ENCODE results near the gene KLHL14.
"Not testable (repeated sequence)": the region's sequence is repeated elsewhere in the genome, so short reads cannot be mapped to it uniquely, and the experiment has no call there.

Gene KLHL14

DNA sequence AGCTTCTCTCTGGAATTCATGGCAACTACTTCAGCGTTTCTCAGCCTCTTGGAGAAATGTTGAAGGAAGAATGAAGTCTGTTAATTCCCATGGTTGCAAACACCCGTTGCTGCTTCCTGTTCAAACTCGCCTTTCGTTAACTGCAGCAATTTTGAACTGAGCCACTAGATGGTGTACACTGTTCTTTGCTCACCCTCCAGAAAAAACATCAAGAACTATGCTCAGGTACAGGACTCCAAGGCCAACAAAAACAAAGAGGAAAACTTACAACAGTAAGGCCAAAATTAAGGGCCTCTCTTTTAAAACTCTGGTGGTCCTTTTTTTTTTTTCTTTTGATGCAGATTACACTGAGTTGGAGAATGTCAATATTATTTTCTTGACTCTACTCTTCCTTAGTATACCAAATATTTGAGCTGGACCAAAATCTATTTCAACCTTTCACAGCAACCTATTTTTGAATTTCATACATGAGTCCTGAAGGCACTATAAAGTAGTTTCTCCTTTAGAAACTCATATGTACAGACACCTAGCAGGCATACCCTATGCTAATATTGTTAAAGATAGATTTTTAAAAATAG, 58.2 kb downstream of the KLHL14 start:
- DNase-seq, result peak; percentile 68

DNA sequence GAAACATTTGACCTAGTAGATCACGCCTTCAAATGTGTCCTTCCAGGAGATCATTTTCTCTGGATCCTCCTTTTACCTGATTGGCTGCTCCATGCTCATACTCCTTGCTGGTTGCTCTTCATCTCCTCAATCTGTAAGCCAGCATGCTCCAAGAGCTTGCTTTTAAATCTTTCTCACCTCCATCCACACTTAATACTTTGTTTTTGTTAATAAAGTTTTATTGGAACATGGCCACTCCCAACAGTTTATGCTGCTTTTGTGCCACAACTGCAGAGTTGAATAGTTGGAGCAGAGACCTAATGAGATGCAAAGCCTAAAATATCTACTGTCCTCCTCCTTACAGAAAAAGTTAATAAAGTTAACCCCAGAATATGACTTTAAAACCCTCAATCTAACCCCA, 60.0 kb downstream of the KLHL14 start:
- no peak for DNase-seq

DNA sequence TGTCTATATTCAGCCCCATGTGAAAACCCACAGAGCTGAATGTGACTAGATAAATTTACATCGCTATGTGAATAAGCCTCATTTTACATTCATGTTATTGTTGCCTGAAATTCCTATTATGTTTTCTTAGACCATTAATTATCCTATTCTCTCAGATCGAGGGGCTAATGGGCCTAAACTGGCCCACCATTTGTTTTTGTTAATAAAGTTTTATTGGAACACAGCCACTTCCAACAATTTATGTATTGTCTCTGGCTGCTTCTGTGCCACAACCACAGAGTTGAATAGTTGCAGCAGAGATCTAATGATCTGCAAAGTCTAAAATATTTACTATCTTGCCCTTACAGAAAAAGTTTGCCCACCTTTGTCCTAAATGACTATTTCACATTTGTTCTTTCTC, 61.0 kb downstream of the KLHL14 start:
- no peak for DNase-seq

DNA sequence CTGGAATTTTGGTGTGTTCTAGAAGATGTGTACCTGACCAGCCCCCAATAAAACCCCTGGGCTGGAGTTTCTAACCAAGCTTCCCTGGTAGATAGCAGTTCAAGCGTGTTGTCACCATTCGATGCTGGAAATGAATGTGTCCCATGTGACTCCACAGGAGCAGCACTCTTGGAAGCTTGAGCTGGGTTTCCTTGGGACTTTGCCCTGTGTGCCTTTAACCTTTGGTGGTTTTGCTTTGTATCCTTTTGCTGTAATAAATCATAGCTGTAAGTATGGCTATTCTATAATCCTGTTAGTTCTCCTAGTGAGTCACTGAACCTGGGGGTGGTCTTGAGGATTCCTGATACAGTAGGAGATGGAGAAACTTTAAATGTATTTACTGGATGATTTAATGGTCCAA, 65.2 kb downstream of the KLHL14 start:
- DNase-seq, result peak; percentile 48

DNA sequence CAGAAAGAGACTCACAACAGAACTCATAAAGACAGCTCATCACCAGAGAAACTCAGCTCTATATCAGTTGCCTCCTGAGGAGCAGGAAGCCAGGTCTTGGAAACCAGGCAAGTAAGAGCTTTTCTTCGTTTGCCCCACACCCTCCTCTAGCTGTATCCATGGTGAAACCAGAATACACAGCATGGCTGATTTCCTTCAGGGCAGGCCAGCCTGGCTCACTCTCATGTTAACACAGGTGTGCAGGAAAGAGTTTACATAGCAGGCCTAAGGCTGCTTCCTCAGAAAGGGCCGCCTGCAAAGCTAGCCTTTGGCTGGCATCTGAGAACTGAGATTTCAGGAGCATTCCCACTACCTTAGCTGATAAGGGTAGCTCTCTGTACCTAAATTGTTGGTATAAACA, 65.7 kb downstream of the KLHL14 start:
- DNase-seq, result no peak

DNA sequence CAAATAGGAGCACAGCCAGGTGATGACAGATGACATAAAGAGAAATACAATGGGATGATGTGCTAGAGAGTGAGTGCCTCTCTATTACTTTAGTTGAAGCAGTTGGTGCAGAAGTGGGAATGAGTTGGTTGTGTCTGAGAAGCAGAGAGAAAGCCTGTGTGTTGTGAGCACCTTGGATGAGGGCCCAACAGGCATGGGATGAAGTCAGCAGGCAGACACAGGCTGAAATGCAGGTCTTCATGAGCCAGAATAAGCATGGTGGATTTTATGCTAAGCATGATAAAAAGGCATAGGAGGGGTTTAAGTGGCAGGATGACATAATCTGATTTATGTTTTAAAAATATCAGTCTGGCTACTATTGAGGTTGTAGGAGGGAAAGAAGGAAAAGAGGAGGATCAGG, 71.5 kb downstream of the KLHL14 start:
- no peak for DNase-seq

DNA sequence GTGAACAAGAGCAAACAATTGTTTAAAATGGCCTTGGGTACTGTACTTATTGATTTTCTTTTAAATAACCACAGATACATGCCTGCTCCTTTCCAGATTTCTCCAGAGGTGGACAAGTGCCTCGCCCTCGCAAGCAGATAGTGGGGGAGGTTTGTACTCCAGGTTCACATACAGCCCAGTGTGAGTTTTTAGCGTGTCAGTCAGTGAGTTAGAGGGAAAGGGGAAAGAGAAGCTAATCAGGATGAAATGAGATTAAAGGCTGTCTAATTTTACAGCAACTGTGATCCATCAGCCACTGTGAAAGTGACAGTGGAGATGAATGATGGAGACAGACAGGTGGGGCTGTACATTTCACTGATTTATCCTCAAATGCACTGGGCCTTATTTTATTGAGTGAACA, 74.7 kb downstream of the KLHL14 start:
- DNase-seq, result no peak

DNA sequence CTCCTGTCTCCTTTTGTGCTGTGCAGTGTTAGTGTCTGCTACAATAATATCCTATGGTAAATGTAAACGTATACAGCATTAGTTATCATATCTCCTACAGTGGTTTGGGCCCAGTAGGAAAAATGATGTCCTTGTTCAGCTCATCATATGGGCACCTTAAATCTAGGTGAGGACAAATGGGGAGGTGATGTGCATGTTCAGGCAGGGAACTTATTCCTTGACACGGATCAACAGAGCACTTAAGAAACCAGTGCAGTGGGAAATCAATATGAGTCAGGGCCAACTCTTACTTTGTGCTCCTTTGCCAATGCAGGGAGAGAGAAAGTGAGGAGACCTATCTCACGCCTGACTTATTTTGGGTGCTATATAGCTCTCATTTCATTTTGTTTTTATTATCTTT, 76.4 kb downstream of the KLHL14 start:
- no peak for DNase-seq

DNA sequence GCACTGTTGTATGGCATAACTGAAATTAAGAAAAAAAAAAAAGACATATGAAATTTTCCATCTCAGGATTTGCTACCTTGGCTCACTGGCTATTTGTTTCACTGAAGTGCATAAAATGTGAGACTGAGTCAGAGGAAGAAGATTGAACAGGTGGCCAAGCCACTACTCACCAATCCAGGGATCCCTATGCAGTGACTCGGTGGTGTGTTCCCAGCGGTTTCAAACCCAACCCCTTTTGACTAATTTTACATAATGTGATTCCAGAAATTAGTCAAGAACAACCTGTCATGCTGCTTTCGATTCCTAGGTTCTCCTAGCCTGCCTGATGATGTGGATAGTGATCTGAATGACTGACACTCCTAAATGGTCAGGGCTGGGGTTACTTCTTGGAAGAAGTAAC, 77.3 kb downstream of the KLHL14 start:
- no peak for DNase-seq

DNA sequence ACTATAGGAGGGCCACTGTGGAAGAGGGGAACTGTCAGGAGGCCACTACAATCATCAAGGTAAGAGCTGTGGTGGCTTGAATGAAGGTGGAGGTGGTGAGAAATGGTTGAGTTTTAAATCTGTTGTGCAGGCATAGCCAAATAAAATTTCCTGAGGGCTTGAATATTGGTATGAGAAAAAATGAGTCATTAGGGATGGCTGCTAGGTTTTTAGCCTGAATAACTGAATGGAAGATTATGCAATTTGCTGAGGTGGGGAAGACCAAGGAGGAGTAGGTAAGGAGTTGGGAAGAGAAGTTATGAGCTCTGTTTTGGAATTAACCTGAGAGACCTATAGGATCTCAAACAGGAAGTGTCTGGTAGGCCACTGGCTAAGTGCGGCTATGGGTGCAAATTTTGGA, 84.0 kb downstream of the KLHL14 start:
- DNase-seq, result no peak

DNA sequence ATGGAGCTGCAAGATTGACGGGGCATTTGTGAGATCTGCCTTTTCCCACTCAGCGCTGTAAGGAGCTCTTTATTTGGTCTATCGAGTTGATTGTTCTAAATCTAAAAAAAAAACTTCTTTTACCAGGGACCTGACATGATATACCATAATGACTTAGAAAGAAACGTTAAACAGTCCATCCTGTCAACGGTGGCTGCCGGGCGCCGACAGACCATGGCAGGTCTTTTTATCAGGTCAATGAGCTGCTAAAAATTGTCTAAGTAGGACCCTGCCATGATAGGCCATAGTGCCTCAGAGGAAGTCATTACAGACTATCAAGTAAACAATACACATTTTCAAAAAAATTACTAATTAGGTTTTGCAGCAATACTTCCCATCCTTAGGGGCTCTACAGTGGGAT, 87.9 kb downstream of the KLHL14 start:
- no peak for DNase-seq

DNA sequence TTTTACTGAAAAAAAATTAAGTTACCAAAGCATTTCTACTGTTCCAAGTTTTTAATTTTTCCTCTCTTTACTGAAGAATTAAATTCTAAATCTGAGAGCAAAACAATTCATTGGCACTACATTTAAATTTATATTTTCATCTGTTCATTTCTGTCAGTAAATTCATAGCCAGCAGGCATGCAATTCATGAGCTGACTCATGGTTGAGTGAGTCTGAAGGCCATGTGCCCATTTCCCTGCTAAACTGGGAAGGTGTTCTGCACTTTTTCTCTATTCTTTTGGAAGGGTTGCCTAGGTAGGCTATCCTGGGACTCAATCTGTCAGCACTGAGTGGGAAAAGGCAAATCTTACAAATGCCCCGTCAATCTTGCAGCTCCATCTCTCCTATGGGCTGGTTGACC, 88.7 kb downstream of the KLHL14 start:
- no peak for DNase-seq

DNA sequence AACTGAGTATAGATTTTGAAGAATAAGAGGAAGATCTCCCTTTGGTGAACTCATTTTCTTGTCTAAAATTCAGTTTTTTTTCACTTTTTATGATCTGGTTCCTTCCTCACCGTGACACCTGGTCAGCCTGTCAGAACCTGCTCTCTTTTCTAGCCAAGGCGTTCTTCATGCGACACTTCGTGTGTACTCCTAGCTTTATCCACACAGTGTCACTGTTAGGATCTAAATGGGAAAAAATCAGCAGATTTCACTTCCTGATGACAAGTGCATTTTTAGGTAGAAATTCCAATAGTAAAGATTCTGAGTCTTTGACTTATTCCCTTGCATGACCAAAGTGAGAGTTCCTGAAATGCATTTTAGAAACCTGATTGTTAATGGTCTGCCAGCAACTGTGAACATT, 89.8 kb downstream of the KLHL14 start:
- no peak for DNase-seq

DNA sequence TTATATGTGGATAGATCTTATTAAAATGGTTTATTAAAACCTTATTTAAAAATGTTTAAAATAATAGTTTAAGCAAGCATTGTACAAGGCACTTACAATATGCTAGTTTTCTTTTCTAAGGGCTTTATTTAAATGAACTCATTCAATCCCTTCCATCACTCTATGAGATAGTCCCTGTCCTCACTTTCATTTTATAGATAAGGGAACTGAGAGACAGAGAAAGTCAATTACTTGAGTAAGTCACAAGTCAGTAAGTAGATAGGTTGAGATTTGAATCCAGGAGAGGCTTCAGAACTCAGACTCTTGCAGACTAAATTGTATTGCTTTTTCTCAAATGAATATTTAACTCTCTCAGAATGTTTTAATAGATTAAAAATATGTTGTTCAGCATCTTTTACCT, 95.2 kb downstream of the KLHL14 start:
- no peak for DNase-seq

DNA sequence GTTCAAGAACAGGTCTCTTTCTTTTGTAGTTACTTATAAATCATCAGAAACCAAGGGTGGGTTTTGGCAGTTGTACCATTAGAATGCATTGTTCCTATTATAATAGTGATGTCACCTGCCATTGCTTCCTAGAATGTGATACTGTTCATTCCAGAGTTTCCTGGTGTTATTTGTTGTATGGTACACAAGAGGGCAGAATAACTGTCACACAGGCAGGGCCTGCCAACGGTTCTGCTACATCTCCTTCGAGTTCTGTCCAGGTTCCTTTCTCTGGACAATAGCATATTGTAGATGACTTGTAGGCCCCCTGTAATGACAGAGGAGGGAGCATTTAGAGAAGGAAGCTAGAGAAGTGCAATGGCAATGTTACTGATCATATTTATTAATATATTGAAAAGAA, 98.3 kb downstream of the KLHL14 start:
- DNase-seq, result no peak

DNA sequence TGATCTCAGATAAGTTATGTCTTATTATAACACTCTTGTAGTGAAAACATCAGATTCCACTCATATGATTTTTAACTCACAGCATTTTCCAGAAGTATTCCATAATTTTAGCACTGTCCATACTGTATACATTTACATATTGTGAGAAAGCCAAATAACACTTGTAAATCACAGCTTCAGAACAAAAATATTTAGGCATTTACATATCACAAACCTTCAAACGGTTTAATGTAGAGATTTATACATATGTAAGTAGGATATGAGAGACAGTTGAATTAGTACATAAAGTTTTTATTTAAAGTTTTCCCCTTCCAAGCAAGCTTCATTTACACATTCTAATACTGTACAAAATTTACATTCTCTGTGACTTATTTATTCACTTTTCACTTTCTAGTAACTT, 100.4 kb downstream of the KLHL14 start:
- no peak for DNase-seq

DNA sequence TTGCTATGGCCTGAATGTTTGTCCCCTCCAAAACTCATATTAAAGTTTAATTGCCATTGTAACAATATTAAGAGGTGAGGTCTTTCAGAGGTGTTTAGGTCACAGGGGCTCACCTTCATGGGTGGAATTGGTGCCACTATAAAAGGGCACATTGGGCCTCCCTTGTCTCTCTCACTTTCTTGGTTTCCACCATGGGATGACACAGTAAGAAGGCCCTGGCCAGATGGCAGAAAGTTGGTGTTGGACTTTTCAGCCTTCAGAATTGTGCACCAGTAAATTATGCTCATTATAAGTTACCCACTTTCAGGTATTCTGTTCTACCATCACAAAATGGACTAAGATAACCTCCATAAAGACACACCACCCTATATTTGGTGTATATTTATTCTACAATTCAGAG, 102.1 kb downstream of the KLHL14 start:
- DNase-seq, result no peak

DNA sequence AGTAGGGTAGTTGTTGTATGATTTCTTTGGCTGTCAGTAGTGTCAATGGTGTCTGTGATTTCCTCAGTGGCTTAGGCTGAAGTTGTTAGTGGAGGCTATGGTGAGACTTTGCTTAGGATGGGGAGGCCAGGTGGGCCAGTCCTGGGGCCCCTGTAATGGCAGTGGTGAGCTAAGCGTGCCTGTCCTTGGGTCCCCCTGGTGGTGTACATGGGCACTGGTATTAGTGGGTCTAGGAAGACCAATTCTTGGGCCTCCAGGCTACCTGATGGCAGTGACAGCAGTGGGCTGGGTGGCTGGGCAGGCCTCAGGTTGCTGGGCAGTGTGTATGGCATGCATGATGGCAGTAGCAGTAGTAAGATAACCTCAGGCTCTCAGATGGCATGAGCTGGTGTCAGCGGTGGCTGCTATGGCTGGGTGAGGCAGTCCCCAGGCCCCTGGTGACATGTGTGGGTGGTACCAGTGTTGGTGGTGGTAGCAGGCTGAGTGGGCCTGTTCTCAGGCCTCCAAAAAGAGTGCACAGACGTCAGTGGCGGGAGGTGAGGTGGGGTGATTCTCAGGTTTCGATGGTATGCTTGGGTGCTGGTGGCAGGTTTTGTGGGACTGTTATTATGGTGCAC, 103.2 kb downstream of the KLHL14 start:
- DNase-seq, result no peak

DNA sequence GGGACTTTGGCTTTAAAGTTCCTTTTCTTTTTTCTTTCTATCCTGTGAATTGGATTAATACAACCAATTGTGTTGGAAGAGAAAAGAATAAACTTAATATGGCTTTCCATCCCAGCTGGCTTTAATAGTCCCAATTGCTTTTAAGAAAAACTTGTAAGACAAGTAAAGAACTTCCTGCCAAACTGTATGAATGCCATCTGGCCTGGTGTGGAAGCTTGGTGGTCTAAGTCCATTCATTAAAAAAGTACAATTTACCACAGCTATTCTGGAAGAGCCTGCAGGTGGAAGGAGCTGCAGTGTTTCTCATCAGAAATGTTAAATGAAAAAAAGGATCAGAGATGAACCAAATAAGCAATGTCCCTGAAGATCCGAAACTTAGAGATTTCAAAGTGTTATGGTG, 103.9 kb downstream of the KLHL14 start:
- no peak for DNase-seq

DNA sequence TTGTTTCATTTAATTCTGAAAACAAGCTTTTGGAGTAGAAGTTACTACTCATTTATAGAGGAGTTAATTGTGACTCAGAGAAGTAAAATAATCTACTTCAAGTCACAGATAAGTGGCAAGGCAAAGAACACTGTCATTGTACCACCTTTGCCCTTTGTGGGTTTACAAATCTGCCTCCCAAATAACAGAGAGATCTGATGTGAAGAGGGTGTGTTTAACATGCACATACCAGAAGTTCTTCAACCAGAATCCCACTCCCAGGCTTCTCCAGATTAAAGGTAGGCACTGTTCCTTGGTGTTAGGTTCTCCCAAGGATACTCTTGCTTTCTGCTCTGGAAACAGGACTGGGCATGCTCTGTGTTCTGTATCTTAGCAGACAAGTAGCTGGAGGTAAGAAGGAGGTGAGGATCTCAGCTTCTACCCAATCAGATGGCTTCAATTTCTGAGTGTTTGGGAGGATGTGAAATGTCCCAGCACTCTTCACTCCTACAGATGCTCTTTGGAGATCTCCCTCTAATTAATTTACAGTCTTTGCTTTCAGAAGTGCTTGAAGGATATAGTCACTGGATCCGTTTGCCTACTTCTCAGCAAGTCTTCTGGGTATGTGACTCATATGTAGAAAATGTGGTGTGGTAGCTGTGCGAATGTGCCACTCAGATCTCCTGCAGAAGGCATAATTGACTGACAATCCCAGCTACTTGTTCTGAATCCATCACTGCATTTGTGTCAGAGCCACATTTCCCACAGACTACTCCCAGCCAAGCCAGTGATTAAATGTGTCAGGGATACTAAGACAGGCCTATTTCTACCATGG, 111.1 kb downstream of the KLHL14 start:
- peak; percentile 16 for DNase-seq

DNA sequence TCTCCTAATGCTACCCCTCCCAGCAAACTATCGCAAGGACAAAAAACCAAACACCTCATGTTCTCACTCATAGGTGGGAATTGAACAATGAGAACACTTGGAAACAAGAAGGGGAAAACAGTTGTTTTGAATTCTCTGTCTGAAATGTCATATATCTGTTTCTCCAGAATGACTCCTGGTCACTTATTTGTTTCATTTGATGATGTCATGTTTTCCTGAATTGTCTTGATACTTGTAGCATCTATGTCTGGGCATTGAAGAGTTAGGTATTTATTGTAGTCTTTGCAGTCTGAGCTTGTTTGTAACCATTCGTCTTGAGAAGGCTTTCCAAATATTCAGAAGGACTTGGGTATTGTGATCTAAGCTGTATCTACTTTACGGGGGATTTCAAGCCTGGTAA, 118.3 kb downstream of the KLHL14 start:
- DNase-seq, result not testable (repeated sequence)

DNA sequence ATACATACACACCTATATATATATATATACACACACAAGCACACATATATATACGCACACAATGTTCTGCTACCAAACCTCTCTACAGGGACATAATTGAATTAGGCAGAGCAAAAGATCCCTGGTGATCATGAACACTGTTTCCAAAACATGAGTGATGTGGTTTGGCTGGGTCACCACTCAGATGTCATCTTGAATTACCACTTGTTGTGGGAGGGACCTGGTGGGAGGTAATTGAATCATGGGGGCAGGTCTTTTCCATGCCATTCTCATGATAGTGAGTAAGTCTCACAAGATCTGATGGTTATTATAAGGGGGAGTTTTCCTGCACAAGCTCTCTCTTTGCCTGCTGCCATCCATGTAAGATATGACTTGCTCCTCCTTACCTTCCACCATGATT, 135.2 kb downstream of the KLHL14 start:
- DNase-seq, result not testable (repeated sequence)

DNA sequence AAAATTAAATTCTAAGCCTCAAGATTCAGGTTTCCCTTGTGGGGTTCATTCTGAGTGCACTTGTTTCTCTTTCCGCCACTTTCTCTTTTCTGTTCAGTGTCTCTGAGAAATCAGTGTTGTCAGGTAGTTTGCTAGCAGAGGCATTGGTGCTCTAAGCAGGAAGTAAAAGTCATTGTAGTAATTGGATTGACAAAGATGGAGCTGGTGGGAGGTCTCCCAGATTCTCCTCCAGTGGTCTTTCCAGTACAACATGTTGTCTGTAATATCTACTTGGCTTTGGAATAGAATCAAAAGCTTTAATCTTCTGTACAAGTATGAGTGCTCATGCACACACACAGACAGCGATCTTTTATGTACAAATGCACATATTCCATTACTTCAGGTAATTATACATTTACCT, 135.6 kb downstream of the KLHL14 start:
- no peak for DNase-seq

DNA sequence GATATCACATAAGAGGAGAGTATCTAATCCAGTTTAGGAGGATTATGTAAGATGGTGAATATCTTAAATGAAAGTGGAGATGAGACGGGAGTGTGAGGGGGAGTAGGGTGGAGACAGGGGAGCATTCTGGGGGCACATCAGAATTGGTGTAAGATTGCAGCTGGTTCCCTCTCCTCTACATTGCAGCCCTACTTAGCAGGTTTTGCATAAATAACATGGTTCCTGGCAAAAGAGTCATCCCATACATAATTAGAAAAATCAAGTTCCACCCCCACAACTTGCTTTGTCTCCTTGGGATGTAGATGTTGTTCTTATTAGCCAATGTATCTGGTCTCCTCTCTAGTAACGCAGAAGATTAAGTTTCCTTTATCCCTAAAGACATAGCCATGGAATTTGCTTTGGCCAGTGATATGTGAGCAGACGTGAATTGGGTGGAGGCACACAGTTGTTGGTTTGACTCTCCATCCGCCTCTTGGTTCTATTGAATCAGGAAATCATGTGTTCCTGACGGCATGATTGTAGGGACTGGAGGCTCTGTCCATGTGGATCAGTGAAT, 137.9 kb downstream of the KLHL14 start:
- DNase-seq, result no peak
